HepG2 (cell line): ENCODE measurements around the gene APOM. TPM values are rescaled to one million over a fixed set of nuclear protein-coding genes. Genes with fewer than 3 reads are reported as not detected.
A peak's percentile ranks its signal among the peaks of the same experiment; 100 is the strongest.

Experiments
- FOXA3 ChIP-seq: IDR thresholded peaks from 2 replicates; pipeline ENCODE4 v1.6.1; 2016; ENCODE audit warnings: missing genetic modification reagents, missing compliant biosample characterization
- RBM22 ChIP-seq: fragments of 200-400 bp; formaldehyde crosslinking; optimal IDR thresholded peaks from 2 replicates; pipeline ENCODE3; 2017; ENCODE audit warnings: mild to moderate bottlenecking, low read length, moderate library complexity
- ZNF138 ChIP-seq: sonication (generic); formaldehyde crosslinking; IDR thresholded peaks from 2 replicates; pipeline ENCODE4 v1.5.0; 2020; ENCODE audit warnings: mild to moderate bottlenecking, low read depth, missing genetic modification reagents
- ZNF607 ChIP-seq: sonication (generic); formaldehyde crosslinking; IDR thresholded peaks from 2 replicates; pipeline ENCODE4 v1.5.1; 2020; ENCODE audit warnings: missing genetic modification reagents, mild to moderate bottlenecking, borderline replicate concordance
- polyA plus RNA-seq, 8 experiments: library from polyadenylated mRNA; depleted of rRNA in 3 of 8; stranded (reverse) in 7 of 8; unstranded in 1 of 8; fragments of >200 nt; fragmentation: Illumina TruSeq in 4 of 8; extraction: Trizol in 4 of 8; gene quantifications; 2 replicates each; pipeline versions ENCODE4 v1.2.1 to v1.2.3, GENCODE V29; 2011 to 2016; ENCODE audit warnings: low read depth in 4 of 8, missing spikeins in 1 of 8, mixed read lengths in 1 of 8; ENCODE audit not compliant: insufficient read depth in 1 of 8
- total RNA-seq, 5 experiments: library from RNA; depleted of rRNA; stranded (reverse); fragments of >200 nt; fragmentation: Illumina TruSeq; extraction: Trizol; gene quantifications; 2 replicates each; pipeline ENCODE4 v1.2.3, GENCODE V29; 2016; ENCODE audit warnings: low read depth in 1 of 5
- TF ChIP-seq, protein P1 (sequence below): sonication (generic); formaldehyde crosslinking; IDR thresholded peaks from 2 replicates; pipeline ENCODE4 v1.5.0; 2020; ENCODE audit warnings: mild to moderate bottlenecking, missing genetic modification reagents
- TF ChIP-seq, protein P2 (sequence below): sonication (generic); formaldehyde crosslinking; IDR thresholded peaks from 2 replicates; pipeline ENCODE4 v1.5.0; 2020; ENCODE audit warnings: mild to moderate bottlenecking, missing genetic modification reagents, borderline replicate concordance

Gene APOM
- total and polyA plus RNA-seq, 2 of the 13 experiments (the other 11 are each of a cell fraction or from before 2014, with no cell fraction given), result 98.2 to 1,140 TPM

DNA sequence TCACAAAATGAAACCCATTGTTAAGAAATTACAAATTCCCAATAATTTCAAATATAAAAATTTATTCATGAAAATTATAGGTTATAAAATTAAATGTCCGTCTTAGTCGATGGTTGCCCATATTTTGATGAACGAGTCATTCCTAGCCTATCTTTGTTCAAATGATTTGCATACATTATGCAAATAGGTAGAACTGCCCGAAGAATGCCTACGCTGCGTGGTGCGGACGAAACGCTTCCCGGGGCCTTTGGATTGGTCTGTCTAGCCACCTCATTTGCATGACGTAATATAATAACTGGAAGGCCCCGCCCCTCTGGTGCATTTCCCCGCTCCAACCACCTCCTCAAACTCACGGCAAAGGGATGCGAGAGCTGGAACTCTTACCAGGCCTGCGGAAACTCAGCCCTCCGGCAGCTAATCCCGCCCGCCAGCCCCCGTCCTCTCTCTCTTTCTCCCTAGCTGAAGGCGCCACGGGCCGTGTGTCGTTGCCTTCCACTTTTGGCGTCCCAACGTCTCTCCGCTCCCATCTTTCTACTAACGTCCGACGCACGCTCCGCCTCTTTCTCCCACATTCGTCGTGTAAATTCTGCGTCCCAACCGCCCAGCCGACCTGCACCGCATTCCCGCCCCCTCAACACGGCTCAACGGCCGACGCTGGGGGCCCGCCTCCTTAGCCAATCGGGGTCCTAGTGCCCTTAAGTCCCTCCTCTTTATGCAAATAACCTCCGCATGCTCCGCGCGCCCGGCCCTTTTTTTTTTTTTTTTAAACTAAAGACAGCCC lies 35.7 kb upstream of the APOM start (continued):
- TF ChIP-seq ZNF607 (CRISPR knock-in tag) (peak; percentile 59; the same call in 1 of the 2 replicates), FOXA3 (CRISPR knock-in tag) (peak; percentile 45), ZNF138 (CRISPR knock-in tag) (no peak), RBM22 (no peak)
- TF ChIP-seq, protein P1, sequence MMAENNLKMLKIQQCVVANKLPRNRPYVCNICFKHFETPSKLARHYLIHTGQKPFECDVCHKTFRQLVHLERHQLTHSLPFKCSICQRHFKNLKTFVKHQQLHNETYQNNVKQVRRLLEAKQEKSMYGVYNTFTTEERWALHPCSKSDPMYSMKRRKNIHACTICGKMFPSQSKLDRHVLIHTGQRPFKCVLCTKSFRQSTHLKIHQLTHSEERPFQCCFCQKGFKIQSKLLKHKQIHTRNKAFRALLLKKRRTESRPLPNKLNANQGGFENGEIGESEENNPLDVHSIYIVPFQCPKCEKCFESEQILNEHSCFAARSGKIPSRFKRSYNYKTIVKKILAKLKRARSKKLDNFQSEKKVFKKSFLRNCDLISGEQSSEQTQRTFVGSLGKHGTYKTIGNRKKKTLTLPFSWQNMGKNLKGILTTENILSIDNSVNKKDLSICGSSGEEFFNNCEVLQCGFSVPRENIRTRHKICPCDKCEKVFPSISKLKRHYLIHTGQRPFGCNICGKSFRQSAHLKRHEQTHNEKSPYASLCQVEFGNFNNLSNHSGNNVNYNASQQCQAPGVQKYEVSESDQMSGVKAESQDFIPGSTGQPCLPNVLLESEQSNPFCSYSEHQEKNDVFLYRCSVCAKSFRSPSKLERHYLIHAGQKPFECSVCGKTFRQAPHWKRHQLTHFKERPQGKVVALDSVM (CRISPR knock-in tag), result 0 out of 2 replicates have a peak, but pooled peaks have one; percentile 9
- TF ChIP-seq, protein P2, sequence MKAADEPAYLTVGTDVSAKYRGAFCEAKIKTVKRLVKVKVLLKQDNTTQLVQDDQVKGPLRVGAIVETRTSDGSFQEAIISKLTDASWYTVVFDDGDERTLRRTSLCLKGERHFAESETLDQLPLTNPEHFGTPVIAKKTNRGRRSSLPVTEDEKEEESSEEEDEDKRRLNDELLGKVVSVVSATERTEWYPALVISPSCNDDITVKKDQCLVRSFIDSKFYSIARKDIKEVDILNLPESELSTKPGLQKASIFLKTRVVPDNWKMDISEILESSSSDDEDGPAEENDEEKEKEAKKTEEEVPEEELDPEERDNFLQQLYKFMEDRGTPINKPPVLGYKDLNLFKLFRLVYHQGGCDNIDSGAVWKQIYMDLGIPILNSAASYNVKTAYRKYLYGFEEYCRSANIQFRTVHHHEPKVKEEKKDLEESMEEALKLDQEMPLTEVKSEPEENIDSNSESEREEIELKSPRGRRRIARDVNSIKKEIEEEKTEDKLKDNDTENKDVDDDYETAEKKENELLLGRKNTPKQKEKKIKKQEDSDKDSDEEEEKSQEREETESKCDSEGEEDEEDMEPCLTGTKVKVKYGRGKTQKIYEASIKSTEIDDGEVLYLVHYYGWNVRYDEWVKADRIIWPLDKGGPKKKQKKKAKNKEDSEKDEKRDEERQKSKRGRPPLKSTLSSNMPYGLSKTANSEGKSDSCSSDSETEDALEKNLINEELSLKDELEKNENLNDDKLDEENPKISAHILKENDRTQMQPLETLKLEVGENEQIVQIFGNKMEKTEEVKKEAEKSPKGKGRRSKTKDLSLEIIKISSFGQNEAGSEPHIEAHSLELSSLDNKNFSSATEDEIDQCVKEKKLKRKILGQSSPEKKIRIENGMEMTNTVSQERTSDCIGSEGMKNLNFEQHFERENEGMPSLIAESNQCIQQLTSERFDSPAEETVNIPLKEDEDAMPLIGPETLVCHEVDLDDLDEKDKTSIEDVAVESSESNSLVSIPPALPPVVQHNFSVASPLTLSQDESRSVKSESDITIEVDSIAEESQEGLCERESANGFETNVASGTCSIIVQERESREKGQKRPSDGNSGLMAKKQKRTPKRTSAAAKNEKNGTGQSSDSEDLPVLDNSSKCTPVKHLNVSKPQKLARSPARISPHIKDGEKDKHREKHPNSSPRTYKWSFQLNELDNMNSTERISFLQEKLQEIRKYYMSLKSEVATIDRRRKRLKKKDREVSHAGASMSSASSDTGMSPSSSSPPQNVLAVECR (CRISPR knock-in tag), result peak; percentile 49; the same call in 1 of the 2 replicates
